PFSK-1 (cell line): ENCODE measurements around the gene KCNQ5.

ENCODE experiments used
- FOXP2 ChIP-seq: optimal IDR thresholded peaks from 2 replicates; pipeline ENCODE3; 2011; ENCODE audit warnings: borderline replicate concordance, control low read depth, inconsistent platforms; ENCODE audit not compliant: insufficient read depth; ENCODE audit errors: extremely low read length, extremely low read depth
- POLR2AphosphoS5 ChIP-seq: IDR thresholded peaks from 2 replicates; pipeline ENCODE4 v1.6.1; 2012; ENCODE audit warnings: low read depth, mild to moderate bottlenecking, control low read depth, low read length, moderate library complexity
- SIN3A ChIP-seq: IDR thresholded peaks from 2 replicates; pipeline ENCODE4 v1.6.1; 2012; ENCODE audit warnings: mild to moderate bottlenecking, low read length, moderate library complexity, borderline replicate concordance; ENCODE audit not compliant: insufficient read depth
- TAF1 ChIP-seq: IDR thresholded peaks from 2 replicates; pipeline ENCODE4 v1.6.1; 2012; ENCODE audit warnings: low read length, control low read depth, borderline replicate concordance; ENCODE audit not compliant: insufficient read depth
- TF ChIP-seq, protein P1 (sequence below), 2 experiments: IDR thresholded peaks; 2 replicates each; pipeline versions ENCODE4 v1.6.1 to v1.8.0; 2011 to 2012; ENCODE audit warnings: low read depth in 2 of 2, low read length in 2 of 2, control low read depth in 1 of 2, inconsistent platforms in 1 of 2, mild to moderate bottlenecking in 1 of 2, moderate library complexity in 1 of 2; ENCODE audit not compliant: insufficient read depth in 1 of 2

Gene KCNQ5

DNA sequence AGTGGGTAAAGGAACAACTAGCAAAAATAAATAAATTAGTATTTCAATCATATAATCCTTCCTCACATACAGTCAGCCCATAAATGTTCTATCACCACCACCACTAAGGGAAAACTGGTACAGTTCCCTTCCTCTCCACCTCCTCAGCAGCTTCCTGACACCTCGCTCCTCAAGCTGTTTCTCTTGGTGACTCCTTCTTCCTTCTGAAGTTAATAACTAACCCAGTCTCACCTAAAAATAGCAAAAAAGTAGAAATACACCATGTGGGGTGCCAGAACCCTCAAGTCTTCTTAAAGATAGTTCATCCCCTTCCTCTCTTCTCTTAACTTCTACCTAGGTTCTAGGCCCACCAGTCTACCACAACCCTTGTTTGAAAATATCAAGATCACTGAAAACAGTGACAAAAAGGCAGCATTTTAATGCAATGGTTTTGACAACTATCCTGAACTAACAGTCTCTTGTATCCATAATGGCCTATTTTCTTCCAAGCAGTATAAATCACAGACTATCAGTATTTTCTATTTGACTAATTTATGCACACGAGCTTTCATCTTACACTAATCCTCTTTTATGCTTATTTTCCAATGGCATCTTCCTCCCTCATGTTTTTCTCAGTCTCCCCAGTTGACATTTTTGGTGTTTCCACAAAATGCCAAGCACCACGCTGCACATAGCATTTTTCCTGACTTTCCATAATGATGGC lies 518.0 kb downstream of the KCNQ5 start:
- TF ChIP-seq SIN3A (no peak), POLR2AphosphoS5 (no peak)

DNA sequence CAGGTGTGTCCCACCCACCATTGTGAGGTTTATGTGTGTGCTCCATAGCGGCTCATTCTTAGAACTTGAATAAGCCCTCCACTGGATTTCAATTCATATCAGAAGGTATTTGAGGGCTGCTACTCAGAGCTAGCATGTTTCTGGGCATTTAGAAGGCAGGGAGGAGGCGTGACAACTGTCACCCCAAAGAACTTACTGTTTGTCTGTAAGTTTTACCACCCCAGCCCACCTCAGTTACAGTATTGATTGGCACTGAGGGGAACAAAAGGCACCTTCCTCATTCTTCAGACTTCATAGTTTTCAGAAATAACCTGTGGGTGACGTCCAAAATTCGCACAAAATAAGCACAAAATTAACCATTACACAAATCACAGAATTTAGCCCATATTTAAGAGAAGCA lies 521.7 kb downstream of the KCNQ5 start:
- TF ChIP-seq TAF1 (no peak), FOXP2 (no peak), POLR2AphosphoS5 (no peak), SIN3A (no peak)
- TF ChIP-seq, protein P1, sequence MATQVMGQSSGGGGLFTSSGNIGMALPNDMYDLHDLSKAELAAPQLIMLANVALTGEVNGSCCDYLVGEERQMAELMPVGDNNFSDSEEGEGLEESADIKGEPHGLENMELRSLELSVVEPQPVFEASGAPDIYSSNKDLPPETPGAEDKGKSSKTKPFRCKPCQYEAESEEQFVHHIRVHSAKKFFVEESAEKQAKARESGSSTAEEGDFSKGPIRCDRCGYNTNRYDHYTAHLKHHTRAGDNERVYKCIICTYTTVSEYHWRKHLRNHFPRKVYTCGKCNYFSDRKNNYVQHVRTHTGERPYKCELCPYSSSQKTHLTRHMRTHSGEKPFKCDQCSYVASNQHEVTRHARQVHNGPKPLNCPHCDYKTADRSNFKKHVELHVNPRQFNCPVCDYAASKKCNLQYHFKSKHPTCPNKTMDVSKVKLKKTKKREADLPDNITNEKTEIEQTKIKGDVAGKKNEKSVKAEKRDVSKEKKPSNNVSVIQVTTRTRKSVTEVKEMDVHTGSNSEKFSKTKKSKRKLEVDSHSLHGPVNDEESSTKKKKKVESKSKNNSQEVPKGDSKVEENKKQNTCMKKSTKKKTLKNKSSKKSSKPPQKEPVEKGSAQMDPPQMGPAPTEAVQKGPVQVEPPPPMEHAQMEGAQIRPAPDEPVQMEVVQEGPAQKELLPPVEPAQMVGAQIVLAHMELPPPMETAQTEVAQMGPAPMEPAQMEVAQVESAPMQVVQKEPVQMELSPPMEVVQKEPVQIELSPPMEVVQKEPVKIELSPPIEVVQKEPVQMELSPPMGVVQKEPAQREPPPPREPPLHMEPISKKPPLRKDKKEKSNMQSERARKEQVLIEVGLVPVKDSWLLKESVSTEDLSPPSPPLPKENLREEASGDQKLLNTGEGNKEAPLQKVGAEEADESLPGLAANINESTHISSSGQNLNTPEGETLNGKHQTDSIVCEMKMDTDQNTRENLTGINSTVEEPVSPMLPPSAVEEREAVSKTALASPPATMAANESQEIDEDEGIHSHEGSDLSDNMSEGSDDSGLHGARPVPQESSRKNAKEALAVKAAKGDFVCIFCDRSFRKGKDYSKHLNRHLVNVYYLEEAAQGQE (IDR thresholded peaks at IDR 0.05; ENCODE audit: insufficient read depth in 1 of 2, low read depth in 2 of 2, low read length in 2 of 2), result no peak

- TF ChIP-seq, protein P1 (IDR thresholded peaks at IDR 0.05; ENCODE audit: insufficient read depth in 1 of 2, low read depth in 2 of 2, low read length in 2 of 2), result no peak
- no peak for TF ChIP-seq FOXP2
- TF ChIP-seq SIN3A, result no peak
- no peak for TF ChIP-seq TAF1
- no peak for TF ChIP-seq POLR2AphosphoS5
Measured at GRCh38 chr6:73144516-73144915, 522.7 kb downstream of the KCNQ5 start.

- TF ChIP-seq TAF1, result no peak
- no peak for TF ChIP-seq POLR2AphosphoS5
- no peak for TF ChIP-seq FOXP2
- no peak for TF ChIP-seq SIN3A
- TF ChIP-seq, protein P1 (IDR thresholded peaks at IDR 0.05; ENCODE audit: insufficient read depth in 1 of 2, low read depth in 2 of 2, low read length in 2 of 2), result no peak
Measured at GRCh38 chr6:73145690-73146089, 523.8 kb downstream of the KCNQ5 start.

DNA sequence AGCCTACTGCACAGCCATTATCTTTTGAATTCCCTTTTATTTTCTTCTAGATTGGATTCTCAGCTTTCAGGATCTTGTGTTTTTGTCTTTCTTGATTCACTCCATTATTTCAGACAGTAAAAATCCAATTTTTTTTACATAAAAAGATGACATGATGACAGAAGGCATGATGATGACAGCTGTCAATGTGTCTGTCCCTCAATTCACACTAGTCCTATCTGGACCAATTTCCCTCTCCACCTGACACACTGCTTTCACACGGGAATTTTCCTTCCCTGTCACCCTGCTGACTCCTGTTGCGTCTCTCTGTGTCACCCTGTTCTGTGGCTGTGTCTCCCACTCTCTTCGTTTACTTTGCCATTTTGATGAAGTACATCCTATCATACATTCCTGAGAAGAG lies 529.9 kb downstream of the KCNQ5 start:
- TF ChIP-seq TAF1 (no peak), FOXP2 (no peak), POLR2AphosphoS5 (no peak), SIN3A (no peak)
- TF ChIP-seq, protein P1 (IDR thresholded peaks at IDR 0.05; ENCODE audit: insufficient read depth in 1 of 2, low read depth in 2 of 2, low read length in 2 of 2), result no peak
